Fibroblast of lung (primary cell): ENCODE results near the gene C2orf78. TPM values are rescaled to one million over a fixed set of nuclear protein-coding genes. Genes with fewer than 3 reads are reported as not detected.
A peak's percentile ranks its signal among the peaks of the same experiment; 100 is the strongest.

Experiments used
- DNase-seq, 2 donors: peaks; one replicate each; pipeline versions ENCODE4 v3.0.0 to v3.0.0-alpha.2; 2010; ENCODE audit warnings: low read depth in 2 of 2
- H2AFZ ChIP-seq: 2 replicates; pipeline ENCODE4 v1.5.1; 2012; ENCODE audit warnings: low read length, control low read depth, inconsistent platforms
- H3K27ac ChIP-seq: 2 replicates; pipeline ENCODE4 v1.5.1; 2011; ENCODE audit warnings: low read length, control low read depth; ENCODE audit not compliant: insufficient read depth
- H3K27me3 ChIP-seq: 2 replicates; pipeline ENCODE4 v1.5.1; 2011; ENCODE audit warnings: mild to moderate bottlenecking, low read length; ENCODE audit not compliant: control insufficient read depth, insufficient read depth
- H3K36me3 ChIP-seq: 2 replicates; pipeline ENCODE4 v1.5.1; 2011; ENCODE audit warnings: low read length; ENCODE audit not compliant: control insufficient read depth, insufficient read depth
- H3K4me1 ChIP-seq: 2 replicates; pipeline ENCODE4 v1.5.1; 2011; ENCODE audit warnings: low read length; ENCODE audit not compliant: control insufficient read depth, insufficient read depth; ENCODE audit errors: extremely low read depth
- H3K4me2 ChIP-seq: 2 replicates; pipeline ENCODE4 v1.5.1; 2011; ENCODE audit warnings: low read length, control low read depth; ENCODE audit not compliant: insufficient read depth; ENCODE audit errors: extremely low read depth
- H3K4me3 ChIP-seq, 4 experiments: fragments of 200-600 bp in 1 of 4; sonication (generic) in 1 of 4; replicated peaks in 1 of 4; 2 replicates each; pipeline ENCODE4 v1.5.1; 2011 to 2016; ENCODE audit warnings: low read length in 4 of 4, low read depth in 3 of 4, mild to moderate bottlenecking in 3 of 4, control low read depth in 2 of 4, inconsistent platforms in 1 of 4, mixed read lengths in 1 of 4; ENCODE audit not compliant: insufficient read depth in 1 of 4; ENCODE audit errors: control extremely low read depth in 1 of 4
- H3K79me2 ChIP-seq: 2 replicates; pipeline ENCODE4 v1.5.1; 2012; ENCODE audit warnings: mild to moderate bottlenecking, low read length, inconsistent platforms; ENCODE audit not compliant: control insufficient read depth, insufficient read depth
- H3K9ac ChIP-seq: 2 replicates; pipeline ENCODE4 v1.5.1; 2011; ENCODE audit warnings: mild to moderate bottlenecking, low read length, control low read depth; ENCODE audit not compliant: insufficient read depth
- H3K9me3 ChIP-seq: 2 replicates; pipeline ENCODE4 v1.5.1; 2012; ENCODE audit warnings: low read depth, low read length; ENCODE audit not compliant: control insufficient read depth, insufficient read depth
- H4K20me1 ChIP-seq: 2 replicates; pipeline ENCODE4 v1.5.1; 2011; ENCODE audit warnings: low read length; ENCODE audit not compliant: control insufficient read depth, insufficient read depth; ENCODE audit errors: extremely low read depth
- CTCF ChIP-seq, 2 donors: IDR thresholded peaks in 1 of 2; conservative IDR thresholded peaks in 1 of 2; 1 replicate in 1 of 2; 2 replicates in 1 of 2; pipeline ENCODE4 v1.5.1; 2011 to 2012; ENCODE audit warnings: low read length in 2 of 2, control low read depth in 1 of 2, inconsistent platforms in 1 of 2, low read depth in 1 of 2, mild to moderate bottlenecking in 1 of 2
- EZH2 ChIP-seq: IDR thresholded peaks from 2 replicates; pipeline ENCODE4 v1.5.1; 2012; ENCODE audit warnings: low read length, control low read depth, mild to moderate bottlenecking; ENCODE audit errors: missing control alignments
- polyA plus RNA-seq, 2 donors: library from polyadenylated mRNA; depleted of rRNA in 1 of 2; stranded (reverse) in 1 of 2; unstranded in 1 of 2; fragments of >200 nt; gene quantifications; 2 replicates each; pipeline ENCODE4 v1.2.1, GENCODE V29; 2011 to 2012; ENCODE audit warnings: missing spikeins in 1 of 2
- total RNA-seq: library from RNA; depleted of rRNA; stranded (reverse); fragments of >200 nt; gene quantifications from 2 replicates; pipeline ENCODE4 v1.2.1, GENCODE V29; 2014

C2orf78 gene
- total and polyA plus RNA-seq, 2 donors (not counting 1 experiment from before 2014, with no cell fraction given): not detected

GRCh38 chr2:73832930-73833329, 48.9 kb downstream of the C2orf78 start:
- Histone ChIP-seq H3K4me2 (no peak overlapping the region), H4K20me1 (no peaks in the 10 kb centered on the region), H2AFZ (no peak overlapping the region), H3K27me3 (no peaks in the 10 kb centered on the region), H3K4me3 (no peak overlapping the region), H3K9ac (no peak overlapping the region), H3K4me1 (no peaks in the 10 kb centered on the region), H3K36me3 (peaks cover 2% of the 10 kb centered on the region), H3K9me3 (no peaks in the 10 kb centered on the region), H3K79me2 (peaks cover 3% of the 10 kb centered on the region), H3K27ac (no peak overlapping the region)
- DNase-seq: peak; percentile 41 to 70
- TF ChIP-seq CTCF (conservative IDR thresholded peaks at IDR 0.05 in 1 of 2, IDR thresholded peaks at IDR 0.05 in 1 of 2; ENCODE audit: low read depth in 1 of 2, low read length in 2 of 2): no peak
- no peak for TF ChIP-seq EZH2

- Histone ChIP-seq H3K9me3 (no peaks in the 10 kb centered on the region), H2AFZ (no peak overlapping the region), H3K27me3 (no peaks in the 10 kb centered on the region), H3K4me1 (no peaks in the 10 kb centered on the region), H3K9ac (no peak overlapping the region), H3K4me2 (no peak overlapping the region), H3K79me2 (no peaks in the 10 kb centered on the region), H3K27ac (no peak overlapping the region), H3K4me3 (no peak overlapping the region), H3K36me3 (peaks cover 2% of the 10 kb centered on the region), H4K20me1 (no peaks in the 10 kb centered on the region)
- TF ChIP-seq EZH2 (no peak), CTCF (conservative IDR thresholded peaks at IDR 0.05 in 1 of 2, IDR thresholded peaks at IDR 0.05 in 1 of 2; ENCODE audit: low read depth in 1 of 2, low read length in 2 of 2) (no peak)
- DNase-seq: no peak
Observed at GRCh38 chr2:73836141-73836943, 52.4 kb downstream of the C2orf78 start.

- TF ChIP-seq CTCF (conservative IDR thresholded peaks at IDR 0.05 in 1 of 2, IDR thresholded peaks at IDR 0.05 in 1 of 2; ENCODE audit: low read depth in 1 of 2, low read length in 2 of 2) (no peak), EZH2 (no peak)
- no peak overlapping the region for H3K4me2 ChIP-seq
- no peak overlapping the region for H3K4me3 ChIP-seq
- no peaks in the 10 kb centered on the region for H3K79me2 ChIP-seq
- H3K9me3 ChIP-seq: no peaks in the 10 kb centered on the region
- no peak for DNase-seq
- peaks cover 2% of the 10 kb centered on the region for H3K36me3 ChIP-seq
- no peak overlapping the region for H3K27ac ChIP-seq
- no peaks in the 10 kb centered on the region for H3K4me1 ChIP-seq
- no peaks in the 10 kb centered on the region for H3K27me3 ChIP-seq
- no peak overlapping the region for H3K9ac ChIP-seq
- H2AFZ ChIP-seq: no peak overlapping the region
- H4K20me1 ChIP-seq: no peaks in the 10 kb centered on the region
Observed at GRCh38 chr2:73837847-73838585, 54.0 kb downstream of the C2orf78 start.
